GM15510 (cell line): ENCODE measurements around the gene TRAF5.

ENCODE experiments used
- POLR2A ChIP-seq: IDR thresholded peaks from 3 replicates; pipeline ENCODE4 v1.6.1; 2011; ENCODE audit warnings: borderline replicate concordance; ENCODE audit not compliant: insufficient read length; ENCODE audit errors: extremely low read depth

TRAF5 gene

GRCh38 chr1:211335522-211336157 lies 9.0 kb downstream of the TRAF5 start:
- no peak for TF ChIP-seq POLR2A

GRCh38 chr1:211336161-211336560 lies 9.5 kb downstream of the TRAF5 start:
- no peak for TF ChIP-seq POLR2A

GRCh38 chr1:211336775-211337174 lies 10.1 kb downstream of the TRAF5 start:
- TF ChIP-seq POLR2A = no peak

GRCh38 chr1:211337430-211338223 lies 11.0 kb downstream of the TRAF5 start:
- TF ChIP-seq POLR2A = no peak

DNA sequence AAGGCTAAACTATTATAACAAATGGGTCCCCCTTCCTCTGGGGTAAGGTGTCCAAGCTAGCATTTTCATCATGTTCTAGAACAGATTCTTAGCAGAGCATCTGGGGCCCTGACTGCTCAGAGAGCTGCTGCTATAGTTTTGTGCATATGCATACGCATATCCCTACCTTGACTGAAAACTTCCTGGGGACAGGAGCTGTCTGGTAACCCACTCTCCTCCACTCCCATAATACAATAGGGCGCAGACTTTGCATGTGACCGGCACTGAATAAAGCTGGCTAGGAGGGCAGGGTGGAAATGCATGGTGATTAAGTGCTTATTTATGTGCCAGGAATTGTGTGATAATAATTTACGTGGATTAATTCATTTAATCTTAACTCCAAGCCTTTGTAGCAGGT lies 11.6 kb downstream of the TRAF5 start:
- no peak for TF ChIP-seq POLR2A

DNA sequence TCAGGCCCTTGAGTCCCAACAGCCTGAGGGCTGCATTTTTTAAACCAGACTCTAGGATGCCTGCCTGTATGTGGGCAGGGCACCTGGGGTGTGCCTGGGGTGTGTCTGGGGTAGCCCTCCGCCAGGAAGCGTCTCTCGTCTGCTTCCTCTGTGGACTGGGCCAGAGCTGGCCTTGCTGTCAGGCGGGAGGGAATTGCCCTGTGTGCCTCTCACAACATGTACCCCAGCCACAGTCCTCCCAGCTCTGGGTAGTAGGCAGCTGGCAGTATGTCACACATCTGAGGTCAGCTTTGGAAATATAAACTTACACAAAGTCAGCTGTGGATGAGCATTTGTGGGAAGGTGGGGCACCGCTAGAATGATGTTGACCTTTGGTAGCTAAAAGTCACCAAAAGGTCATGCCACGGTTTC lies 13.0 kb downstream of the TRAF5 start:
- TF ChIP-seq POLR2A = no peak

DNA sequence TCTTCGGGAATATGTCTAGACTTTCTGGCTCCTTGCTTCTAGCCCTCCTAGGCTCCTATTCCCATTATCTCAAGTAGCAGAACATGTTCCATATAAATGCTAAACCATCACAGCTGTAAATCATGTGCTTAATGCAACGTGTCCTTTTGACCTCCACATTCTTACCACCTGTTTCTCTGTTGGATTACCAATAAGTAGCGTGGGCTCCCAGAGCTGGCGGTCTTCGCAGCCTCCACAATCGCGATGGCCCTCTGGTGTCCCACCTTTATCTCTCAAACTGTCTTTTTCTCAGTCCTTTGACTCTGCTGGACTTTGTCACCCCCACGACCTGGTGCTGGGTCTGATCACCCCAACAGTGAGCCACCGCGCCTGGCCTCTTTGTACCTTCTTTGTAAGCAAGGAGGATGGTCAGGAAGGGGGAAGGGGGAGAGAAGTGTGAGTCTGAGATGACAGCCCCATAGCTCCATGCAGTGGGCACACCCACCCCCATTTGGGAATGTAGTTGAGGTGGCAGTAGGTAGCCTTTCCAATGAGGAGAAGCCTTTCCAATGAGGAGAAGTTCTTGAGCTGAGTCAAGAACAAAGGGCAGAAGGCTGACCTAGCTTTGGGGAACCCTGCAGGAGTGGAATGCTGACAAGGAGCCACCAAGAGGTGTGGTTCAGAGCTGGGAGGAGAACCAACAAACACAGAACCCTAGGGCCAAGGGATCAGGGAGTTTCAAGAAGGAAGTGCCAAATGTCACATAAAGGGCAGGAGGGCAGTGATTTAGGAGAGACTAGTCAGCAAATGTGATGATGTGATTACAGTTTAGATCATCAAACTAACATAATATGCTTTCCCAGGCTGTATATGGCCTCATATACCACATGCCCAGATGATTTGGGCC lies 14.2 kb downstream of the TRAF5 start:
- TF ChIP-seq POLR2A = no peak

- no peak for TF ChIP-seq POLR2A
Measured at GRCh38 chr1:211341999-211342398, 15.4 kb downstream of the TRAF5 start.

- TF ChIP-seq POLR2A = no peak
Measured at GRCh38 chr1:211343607-211344006, 17.0 kb downstream of the TRAF5 start.

DNA sequence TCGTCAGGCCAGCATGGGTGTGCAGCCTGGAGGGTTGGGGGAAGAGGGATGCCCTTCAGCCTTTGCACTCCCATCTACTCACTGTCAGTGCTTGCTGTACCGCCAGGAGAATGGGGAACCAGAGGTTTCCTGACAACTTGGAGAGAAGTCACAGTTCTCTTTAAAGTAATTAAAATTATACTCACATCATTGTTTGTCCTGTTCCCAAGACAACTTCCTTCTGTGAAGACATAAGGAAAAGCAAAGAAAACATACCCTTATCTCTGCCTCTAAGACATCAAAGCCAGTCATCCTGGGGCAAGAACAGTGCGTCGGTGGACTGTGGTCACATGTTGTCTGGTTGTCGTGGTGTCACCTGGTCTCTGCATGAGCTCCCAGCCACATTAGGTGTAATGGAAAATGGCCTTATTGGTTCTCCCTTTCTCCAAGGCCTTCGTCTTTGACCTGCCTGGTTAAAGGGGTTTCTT lies 17.6 kb downstream of the TRAF5 start:
- no peak for TF ChIP-seq POLR2A

DNA sequence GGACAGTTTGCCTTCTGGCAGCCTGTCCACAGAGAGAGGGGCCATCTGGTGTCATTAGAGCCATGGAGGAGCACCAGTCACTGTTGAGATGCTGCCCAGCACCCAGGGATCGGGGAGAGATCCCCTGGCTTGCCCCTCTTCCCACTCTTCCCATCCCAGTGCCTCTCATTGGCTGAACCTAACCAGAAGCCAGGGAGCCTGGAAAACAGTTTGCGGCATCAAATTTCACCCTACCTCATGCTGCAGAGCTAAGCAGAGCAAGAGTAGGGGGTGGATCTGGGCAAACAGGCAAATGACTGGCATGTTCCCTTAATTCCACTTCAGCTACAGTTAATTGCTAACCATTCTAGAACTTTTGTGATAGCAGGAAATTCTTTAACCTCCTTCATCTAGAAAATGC lies 19.1 kb downstream of the TRAF5 start:
- no peak for TF ChIP-seq POLR2A

DNA sequence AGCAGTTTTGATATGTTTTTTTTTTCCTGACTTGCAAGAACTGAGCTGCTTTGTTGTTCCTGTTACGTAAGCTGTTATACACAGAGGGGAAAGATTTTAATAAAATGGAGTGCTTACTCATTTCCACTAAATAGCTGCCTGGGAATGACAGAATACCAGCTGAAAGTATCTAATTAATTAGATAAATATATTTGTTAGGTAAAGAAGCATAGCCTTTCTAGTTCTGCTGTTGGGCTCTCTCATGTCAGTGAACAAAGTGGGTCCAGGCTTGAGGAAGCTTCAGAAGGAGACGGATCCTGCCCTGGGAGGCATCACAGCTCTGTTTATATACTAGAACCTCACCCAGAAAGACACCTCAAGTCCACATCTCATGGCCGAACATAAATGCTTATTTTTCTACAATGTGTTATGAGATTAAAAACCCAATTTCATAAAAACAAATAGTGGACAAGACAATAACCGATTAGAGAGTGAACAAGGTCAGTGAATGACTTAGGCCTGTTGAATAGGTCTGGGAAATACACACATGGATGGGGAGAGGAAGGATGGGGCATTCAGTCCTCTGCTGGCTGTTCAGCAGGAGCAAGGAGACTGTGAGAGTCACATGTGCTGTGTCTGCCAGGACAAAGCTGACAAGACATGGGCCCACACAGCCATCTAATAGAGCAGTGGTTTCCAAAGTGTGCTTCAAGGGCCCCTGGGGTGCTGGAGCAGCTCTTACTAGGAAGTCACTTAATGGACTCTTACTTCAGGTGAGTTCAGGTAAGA lies 20.6 kb downstream of the TRAF5 start:
- no peak for TF ChIP-seq POLR2A

- no peak for TF ChIP-seq POLR2A
Measured at GRCh38 chr1:211348547-211348946, 21.9 kb downstream of the TRAF5 start.

GRCh38 chr1:211349741-211350140 lies 23.1 kb downstream of the TRAF5 start:
- no peak for TF ChIP-seq POLR2A
